CD4-positive, alpha-beta memory T cell (primary cell): ENCODE results near the gene PDE8B. TPM values are rescaled to one million over a fixed set of nuclear protein-coding genes. Genes with fewer than 3 reads are reported as not detected.

Experiments
- CTCF ChIA-PET: fragments of 350-600 bp; sonication (Branson Sonifier 250); formaldehyde crosslinking; loops from one replicate; lab custom pipeline; 2021; ENCODE audit warnings: inconsistent platforms; ENCODE audit not compliant: partially characterized antibody; lab: Charles Lee
- POLR2A ChIA-PET: fragments of 350-600 bp; sonication (Branson Sonifier 250); formaldehyde crosslinking; loops from one replicate; lab custom pipeline; 2021; ENCODE audit not compliant: partially characterized antibody; lab: Charles Lee
- DNase-seq, 5 donors: peaks; one replicate each; pipeline versions ENCODE4 v3.0.0 to v3.0.0-alpha.2; 2020 to 2022; ENCODE audit warnings: mixed read lengths in 1 of 5
- H3K27ac ChIP-seq: one replicate; pipeline ENCODE4 v1.7.0; 2013; ENCODE audit warnings: low read depth, low read length
- H3K27me3 ChIP-seq: 2 replicates; pipeline ENCODE4 v1.7.0; 2013; ENCODE audit warnings: mild to moderate bottlenecking, low read length, moderate library complexity; ENCODE audit not compliant: insufficient read depth
- H3K36me3 ChIP-seq: 2 replicates; pipeline ENCODE4 v1.7.0; 2013; ENCODE audit warnings: mild to moderate bottlenecking, low read length, moderate library complexity; ENCODE audit not compliant: insufficient read depth
- H3K4me1 ChIP-seq: 2 replicates; pipeline ENCODE4 v1.7.0; 2013; ENCODE audit warnings: mild to moderate bottlenecking, low read length, moderate library complexity; ENCODE audit not compliant: insufficient read depth
- H3K4me3 ChIP-seq, 2 donors: one replicate each; pipeline ENCODE4 v1.7.0; 2013; ENCODE audit warnings: low read length in 2 of 2, mild to moderate bottlenecking in 1 of 2
- H3K9me3 ChIP-seq, 2 donors: one replicate each; pipeline ENCODE4 v1.7.0; 2013; ENCODE audit warnings: low read length in 2 of 2, control low read depth in 1 of 2; ENCODE audit not compliant: control insufficient read depth in 1 of 2
- H3K27ac Mint-ChIP-seq, 7 donors: one replicate each; pipeline ENCODE4 v1.8.0; 2020 to 2021; ENCODE audit warnings: mixed read lengths in 7 of 7, mild to moderate bottlenecking in 6 of 7, inconsistent platforms in 3 of 7, moderate library complexity in 3 of 7
- H3K27me3 Mint-ChIP-seq, 2 donors: one replicate each; pipeline ENCODE4 v1.8.0; 2020 to 2021; ENCODE audit warnings: mixed read lengths in 2 of 2
- H3K36me3 Mint-ChIP-seq, 2 donors: one replicate each; pipeline ENCODE4 v1.8.0; 2020 to 2021; ENCODE audit warnings: mixed read lengths in 2 of 2, inconsistent platforms in 1 of 2, mild to moderate bottlenecking in 1 of 2
- H3K4me1 Mint-ChIP-seq, 4 donors: one replicate each; pipeline ENCODE4 v1.8.0; 2020 to 2021; ENCODE audit warnings: mixed read lengths in 4 of 4, mild to moderate bottlenecking in 1 of 4
- H3K4me3 Mint-ChIP-seq, 8 donors: one replicate each; pipeline ENCODE4 v1.8.0; 2020 to 2021; ENCODE audit warnings: mixed read lengths in 8 of 8, mild to moderate bottlenecking in 7 of 8, moderate library complexity in 6 of 8, inconsistent platforms in 3 of 8
- H3K9me3 Mint-ChIP-seq, 8 donors: one replicate each; pipeline ENCODE4 v1.8.0; 2020 to 2021; ENCODE audit warnings: mixed read lengths in 8 of 8, mild to moderate bottlenecking in 5 of 8, inconsistent platforms in 3 of 8, moderate library complexity in 1 of 8
- intact Hi-C: fragments of 100-400 bp; cut with micrococcal nuclease; formaldehyde crosslinking; loops from one replicate; pipeline ENCODE4 v1.15.1; 2023
- polyA plus RNA-seq, 2 donors: library from polyadenylated mRNA; unstranded; fragments of 300-500 nt; fragmentation: Illumina TruSeq; gene quantifications; one replicate each; pipeline ENCODE4 v1.2.3, GENCODE V29; 2021
- total RNA-seq, 2 experiments: library from RNA; stranded (reverse); gene quantifications; one replicate each; pipeline ENCODE4 v1.2.3, GENCODE V29; 2021

Gene PDE8B
- total and polyA plus RNA-seq, 4 experiments from 2014 or later = 0.26 TPM; not detected in 3

- no peak for DNase-seq
- H3K4me3 Mint-ChIP-seq = peak overlapping the region in 1 of 8 donors; percentile 12
- no peaks in the 10 kb centered on the region for H3K9me3 ChIP-seq
- H3K36me3 ChIP-seq = no peaks in the 10 kb centered on the region
- intact Hi-C loops = no loop called here
- peak overlapping the region in 1 of 7 donors; percentile 11 for H3K27ac Mint-ChIP-seq
- no peaks in the 10 kb centered on the region for H3K36me3 Mint-ChIP-seq
- CTCF ChIA-PET = no interaction called here
- no peaks in the 10 kb centered on the region for H3K4me1 ChIP-seq
- H3K27me3 Mint-ChIP-seq = peaks cover 0 to 3% of the 10 kb centered on the region in 2 donors
- no peak overlapping the region for H3K27ac ChIP-seq
- H3K4me3 ChIP-seq = no peak overlapping the region
- POLR2A ChIA-PET = no interaction called here
- no peaks in the 10 kb centered on the region for H3K9me3 Mint-ChIP-seq
- no peaks in the 10 kb centered on the region for H3K27me3 ChIP-seq
- H3K4me1 Mint-ChIP-seq = peaks cover 6 to 13% (median 11%) of the 10 kb centered on the region in 4 donors
These were observed 67.3 kb downstream of the PDE8B start for GRCh38 chr5:77277759-77278158.

GRCh38 chr5:77280036-77280435, 69.6 kb downstream of the PDE8B start:
- Histone ChIP-seq H3K9me3 (no peaks in the 10 kb centered on the region), H3K27me3 (no peaks in the 10 kb centered on the region), H3K27ac (no peak overlapping the region), H3K36me3 (no peaks in the 10 kb centered on the region), H3K4me1 (no peaks in the 10 kb centered on the region), H3K4me3 (no peak overlapping the region)
- ChIA-PET POLR2A (no interaction called here), CTCF (no interaction called here)
- Mint-ChIP-seq H3K4me3 (no peak overlapping the region), H3K36me3 (no peaks in the 10 kb centered on the region), H3K27ac (no peak overlapping the region), H3K4me1 (peaks cover 6 to 13% (median 11%) of the 10 kb centered on the region in 4 donors), H3K27me3 (peaks cover 0 to 3% of the 10 kb centered on the region in 2 donors), H3K9me3 (no peaks in the 10 kb centered on the region)
- intact Hi-C loops = no loop called here
- no peak for DNase-seq

- CTCF ChIA-PET = no interaction called here
- no peak overlapping the region for H3K27ac ChIP-seq
- DNase-seq = no peak
- no peak overlapping the region for H3K27ac Mint-ChIP-seq
- H3K36me3 ChIP-seq = no peaks in the 10 kb centered on the region
- H3K4me3 Mint-ChIP-seq = no peak overlapping the region
- POLR2A ChIA-PET = no interaction called here
- no peaks in the 10 kb centered on the region for H3K4me1 ChIP-seq
- H3K4me3 ChIP-seq = no peak overlapping the region
- H3K36me3 Mint-ChIP-seq = no peaks in the 10 kb centered on the region
- peaks cover 6 to 13% (median 11%) of the 10 kb centered on the region in 4 donors for H3K4me1 Mint-ChIP-seq
- intact Hi-C loops = no loop called here
- H3K9me3 ChIP-seq = no peaks in the 10 kb centered on the region
- H3K27me3 ChIP-seq = no peaks in the 10 kb centered on the region
- no peaks in the 10 kb centered on the region for H3K9me3 Mint-ChIP-seq
- peaks cover 0 to 5% of the 10 kb centered on the region in 2 donors for H3K27me3 Mint-ChIP-seq
These were observed 71.5 kb downstream of the PDE8B start for GRCh38 chr5:77281969-77282336.

- H3K27me3 ChIP-seq = no peaks in the 10 kb centered on the region
- no peak overlapping the region for H3K27ac Mint-ChIP-seq
- ChIA-PET POLR2A (no interaction called here), CTCF (no interaction called here)
- H3K9me3 Mint-ChIP-seq = no peaks in the 10 kb centered on the region
- H3K36me3 Mint-ChIP-seq = no peaks in the 10 kb centered on the region
- intact Hi-C loops = no loop called here
- H3K9me3 ChIP-seq = no peaks in the 10 kb centered on the region
- no peaks in the 10 kb centered on the region for H3K36me3 ChIP-seq
- peaks cover 0 to 5% of the 10 kb centered on the region in 2 donors for H3K27me3 Mint-ChIP-seq
- H3K4me3 ChIP-seq = no peak overlapping the region
- no peak overlapping the region for H3K4me3 Mint-ChIP-seq
- no peaks in the 10 kb centered on the region for H3K4me1 ChIP-seq
- no peak for DNase-seq
- H3K4me1 Mint-ChIP-seq = peaks cover 6 to 10% (median 7%) of the 10 kb centered on the region in 4 donors
- H3K27ac ChIP-seq = no peak overlapping the region
These were observed 72.0 kb downstream of the PDE8B start for GRCh38 chr5:77282337-77283027.

DNA sequence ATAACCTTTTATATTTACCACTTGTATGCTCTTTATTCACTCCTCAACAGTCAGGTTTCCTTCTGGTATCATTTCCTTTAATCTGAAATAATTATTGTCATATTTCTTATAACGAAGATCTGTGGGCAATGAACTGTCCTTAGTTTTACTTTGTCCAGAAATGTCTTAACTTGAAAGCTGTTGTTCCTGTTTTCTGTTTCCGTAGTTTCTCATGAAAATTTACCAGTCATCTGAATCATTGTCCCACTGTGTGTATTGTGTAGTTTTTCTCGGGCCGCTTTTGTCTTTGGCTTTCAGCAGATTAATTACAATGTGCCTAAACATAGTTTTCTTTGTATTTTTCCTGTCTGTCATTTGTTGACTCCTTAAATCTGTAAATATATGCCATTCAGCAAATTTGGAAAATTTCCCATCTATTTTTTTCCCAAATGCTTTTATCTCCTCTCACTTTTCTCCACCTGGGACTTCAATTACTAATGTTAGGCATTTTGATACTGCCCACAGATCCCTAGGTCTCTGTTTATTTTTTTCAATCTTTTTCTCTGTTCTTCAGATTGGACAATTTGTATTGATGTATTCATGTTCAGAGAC, 74.9 kb downstream of the PDE8B start:
- ChIA-PET POLR2A (no interaction called here), CTCF (no interaction called here)
- no peaks in the 10 kb centered on the region for H3K27me3 ChIP-seq
- no peak overlapping the region for H3K4me3 Mint-ChIP-seq
- H3K27ac ChIP-seq = no peak overlapping the region
- H3K36me3 Mint-ChIP-seq = no peaks in the 10 kb centered on the region
- no peak overlapping the region for H3K4me3 ChIP-seq
- no peaks in the 10 kb centered on the region for H3K4me1 ChIP-seq
- no peaks in the 10 kb centered on the region for H3K9me3 Mint-ChIP-seq
- peaks cover 0 to 6% of the 10 kb centered on the region in 2 donors for H3K27me3 Mint-ChIP-seq
- no peak for DNase-seq
- H3K36me3 ChIP-seq = no peaks in the 10 kb centered on the region
- no peak overlapping the region for H3K27ac Mint-ChIP-seq
- intact Hi-C loops = no loop called here
- H3K9me3 ChIP-seq = no peaks in the 10 kb centered on the region
- H3K4me1 Mint-ChIP-seq = no peaks in the 10 kb centered on the region

DNA sequence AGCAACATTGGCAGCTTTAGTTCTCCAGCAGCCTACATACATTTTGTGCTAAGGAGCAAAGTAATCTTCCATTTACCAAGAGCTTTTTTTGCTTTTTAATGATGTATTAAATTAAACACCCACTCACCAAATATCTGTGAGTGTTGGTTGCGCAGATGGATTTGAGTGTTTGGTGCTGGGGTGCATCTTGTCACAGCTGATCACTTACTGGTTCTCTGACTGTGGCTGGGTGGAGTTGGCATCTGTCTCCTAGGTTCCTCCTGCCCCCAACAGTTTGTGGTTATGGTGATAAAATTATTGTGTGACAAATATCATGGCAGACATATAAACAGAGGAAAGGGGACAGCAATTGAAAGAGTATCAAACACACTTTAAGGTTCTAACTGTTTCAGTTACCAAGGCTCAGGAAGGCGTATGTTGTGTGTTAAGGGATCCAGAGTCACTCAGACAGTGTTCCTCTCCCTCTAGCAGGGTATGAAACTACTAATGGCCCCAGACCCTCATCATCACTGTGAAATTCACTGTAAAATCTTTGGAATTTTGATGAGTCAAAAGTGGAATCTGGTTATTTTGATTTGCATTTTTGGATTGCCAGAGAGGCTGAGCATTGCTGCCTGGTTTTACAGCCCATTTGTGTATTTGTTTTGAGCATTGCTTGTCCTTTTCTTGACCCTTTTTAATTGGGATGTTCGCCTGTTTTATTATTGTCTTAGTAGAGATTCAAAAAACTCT, 81.7 kb downstream of the PDE8B start:
- Histone ChIP-seq H3K9me3 (no peaks in the 10 kb centered on the region), H3K4me1 (no peaks in the 10 kb centered on the region), H3K27ac (no peak overlapping the region), H3K36me3 (no peaks in the 10 kb centered on the region), H3K27me3 (no peaks in the 10 kb centered on the region), H3K4me3 (no peak overlapping the region)
- H3K36me3 Mint-ChIP-seq = no peaks in the 10 kb centered on the region
- intact Hi-C loops = no loop called here
- no peaks in the 10 kb centered on the region for H3K4me1 Mint-ChIP-seq
- H3K4me3 Mint-ChIP-seq = no peak overlapping the region
- H3K27me3 Mint-ChIP-seq = peaks cover 5 to 8% of the 10 kb centered on the region in 2 donors
- POLR2A ChIA-PET = no interaction called here
- DNase-seq = no peak
- no peak overlapping the region for H3K27ac Mint-ChIP-seq
- CTCF ChIA-PET = interaction anchor here (0.5 kb wide), 1 partner anchor 424 kb away, joined by 3 read pairs; no protein-coding TSS in a partner anchor
- H3K9me3 Mint-ChIP-seq = no peaks in the 10 kb centered on the region

DNA sequence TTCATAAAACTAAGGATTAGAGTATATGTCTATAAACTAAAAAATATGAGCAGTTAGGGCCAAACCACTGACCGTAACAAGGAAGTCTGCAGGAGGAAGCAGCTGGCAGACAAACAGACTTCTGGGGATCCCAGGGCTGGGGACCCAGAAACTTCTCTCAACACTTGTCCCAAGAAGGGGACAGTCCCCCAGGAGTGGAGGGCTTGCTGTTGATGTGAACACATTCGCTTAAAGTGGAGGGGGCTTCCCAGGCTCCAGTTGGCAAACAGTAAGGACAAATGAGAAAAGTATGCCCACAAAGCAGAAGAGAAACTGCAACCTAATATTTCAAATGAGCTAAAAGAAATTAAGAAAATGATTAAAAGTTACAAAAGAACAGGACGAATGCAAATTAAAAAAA, 83.7 kb downstream of the PDE8B start:
- peaks cover 0 to 6% (median 0%) of the 10 kb centered on the region in 8 donors for H3K9me3 Mint-ChIP-seq
- no peak overlapping the region for H3K4me3 ChIP-seq
- intact Hi-C loops = no loop called here
- H3K4me1 Mint-ChIP-seq = no peaks in the 10 kb centered on the region
- POLR2A ChIA-PET = no interaction called here
- no peak overlapping the region for H3K27ac ChIP-seq
- H3K36me3 ChIP-seq = no peaks in the 10 kb centered on the region
- no peak overlapping the region for H3K27ac Mint-ChIP-seq
- no peaks in the 10 kb centered on the region for H3K36me3 Mint-ChIP-seq
- no peak overlapping the region for H3K4me3 Mint-ChIP-seq
- CTCF ChIA-PET = no interaction called here
- no peak for DNase-seq
- peaks cover 8 to 10% of the 10 kb centered on the region in 2 donors for H3K27me3 Mint-ChIP-seq
- H3K27me3 ChIP-seq = no peaks in the 10 kb centered on the region
- H3K9me3 ChIP-seq = no peaks in the 10 kb centered on the region
- no peaks in the 10 kb centered on the region for H3K4me1 ChIP-seq
